Measurements from ENCODE around the gene CTH.

CTH gene

DNA sequence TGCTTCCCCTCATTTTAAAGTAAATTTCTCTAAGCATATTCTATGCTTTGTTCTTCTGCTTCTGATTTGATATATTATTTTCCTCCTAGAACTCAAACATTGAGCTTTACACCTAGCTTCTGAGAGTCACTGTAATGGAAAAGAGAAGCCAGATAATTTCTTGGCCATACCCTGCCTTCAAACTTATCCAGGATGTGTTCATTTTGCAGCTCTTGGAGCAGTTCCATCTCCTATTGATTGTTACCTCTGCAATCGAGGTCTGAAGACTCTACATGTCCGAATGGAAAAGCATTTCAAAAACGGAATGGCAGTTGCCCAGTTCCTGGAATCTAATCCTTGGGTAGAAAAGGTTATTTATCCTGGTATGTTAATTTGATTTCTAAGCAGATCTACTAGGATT, 20.8 kb downstream of the CTH start:
- no peak overlapping the region for H3K4me3 ChIP-seq (ENCODE audit: low read depth, low read length)
- DNase-seq (ENCODE audit: low read depth), result no peak
- TF ChIP-seq, protein P1, sequence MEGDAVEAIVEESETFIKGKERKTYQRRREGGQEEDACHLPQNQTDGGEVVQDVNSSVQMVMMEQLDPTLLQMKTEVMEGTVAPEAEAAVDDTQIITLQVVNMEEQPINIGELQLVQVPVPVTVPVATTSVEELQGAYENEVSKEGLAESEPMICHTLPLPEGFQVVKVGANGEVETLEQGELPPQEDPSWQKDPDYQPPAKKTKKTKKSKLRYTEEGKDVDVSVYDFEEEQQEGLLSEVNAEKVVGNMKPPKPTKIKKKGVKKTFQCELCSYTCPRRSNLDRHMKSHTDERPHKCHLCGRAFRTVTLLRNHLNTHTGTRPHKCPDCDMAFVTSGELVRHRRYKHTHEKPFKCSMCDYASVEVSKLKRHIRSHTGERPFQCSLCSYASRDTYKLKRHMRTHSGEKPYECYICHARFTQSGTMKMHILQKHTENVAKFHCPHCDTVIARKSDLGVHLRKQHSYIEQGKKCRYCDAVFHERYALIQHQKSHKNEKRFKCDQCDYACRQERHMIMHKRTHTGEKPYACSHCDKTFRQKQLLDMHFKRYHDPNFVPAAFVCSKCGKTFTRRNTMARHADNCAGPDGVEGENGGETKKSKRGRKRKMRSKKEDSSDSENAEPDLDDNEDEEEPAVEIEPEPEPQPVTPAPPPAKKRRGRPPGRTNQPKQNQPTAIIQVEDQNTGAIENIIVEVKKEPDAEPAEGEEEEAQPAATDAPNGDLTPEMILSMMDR (IDR thresholded peaks at IDR 0.05; ENCODE audit: low read depth, low read length), result no peak
- TF ChIP-seq POLR2A (IDR thresholded peaks at IDR 0.05; ENCODE audit: extremely low read depth, insufficient read length) (no peak), MYC (IDR thresholded peaks at IDR 0.05; ENCODE audit: low read depth, low read length) (no peak)
- TF ChIP-seq, protein P2, sequence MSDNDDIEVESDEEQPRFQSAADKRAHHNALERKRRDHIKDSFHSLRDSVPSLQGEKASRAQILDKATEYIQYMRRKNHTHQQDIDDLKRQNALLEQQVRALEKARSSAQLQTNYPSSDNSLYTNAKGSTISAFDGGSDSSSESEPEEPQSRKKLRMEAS (IDR thresholded peaks at IDR 0.05; ENCODE audit: low read depth, low read length), result no peak

DNA sequence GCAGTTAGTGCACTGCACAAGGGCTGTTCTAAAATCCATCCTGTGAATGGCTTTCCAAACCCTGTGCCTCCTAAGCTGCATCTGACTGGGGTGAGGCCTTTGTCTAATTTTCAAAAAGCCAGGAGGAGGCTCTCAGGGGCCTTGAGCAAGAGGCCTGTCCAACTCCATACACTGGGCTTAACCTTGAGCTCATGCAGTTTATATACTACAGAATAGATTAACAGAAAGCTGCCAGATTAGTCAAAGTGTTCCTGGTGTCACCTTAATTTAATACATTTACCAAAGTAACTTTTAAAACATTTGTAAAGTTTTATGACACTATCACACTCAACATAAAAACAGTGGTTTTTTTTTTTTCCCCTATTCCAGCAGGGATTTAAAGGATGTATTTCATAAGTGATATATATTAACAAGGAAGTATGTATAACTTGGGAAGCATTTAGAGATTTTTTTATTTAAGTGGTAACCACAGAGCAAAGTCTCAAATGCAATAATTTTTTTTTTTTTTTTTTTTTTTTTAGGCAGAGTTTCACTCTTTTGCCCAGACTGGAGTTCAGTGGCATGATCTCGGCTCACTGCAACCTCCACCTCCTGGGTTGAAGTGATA, 23.3 kb downstream of the CTH start:
- no peak for DNase-seq (ENCODE audit: low read depth)
- TF ChIP-seq, protein P1 (IDR thresholded peaks at IDR 0.05; ENCODE audit: low read depth, low read length), result no peak
- TF ChIP-seq MYC (IDR thresholded peaks at IDR 0.05; ENCODE audit: low read depth, low read length) (no peak), POLR2A (IDR thresholded peaks at IDR 0.05; ENCODE audit: extremely low read depth, insufficient read length) (no peak)
- TF ChIP-seq, protein P2 (IDR thresholded peaks at IDR 0.05; ENCODE audit: low read depth, low read length), result no peak
- H3K4me3 ChIP-seq (ENCODE audit: low read depth, low read length), result no peak overlapping the region

DNA sequence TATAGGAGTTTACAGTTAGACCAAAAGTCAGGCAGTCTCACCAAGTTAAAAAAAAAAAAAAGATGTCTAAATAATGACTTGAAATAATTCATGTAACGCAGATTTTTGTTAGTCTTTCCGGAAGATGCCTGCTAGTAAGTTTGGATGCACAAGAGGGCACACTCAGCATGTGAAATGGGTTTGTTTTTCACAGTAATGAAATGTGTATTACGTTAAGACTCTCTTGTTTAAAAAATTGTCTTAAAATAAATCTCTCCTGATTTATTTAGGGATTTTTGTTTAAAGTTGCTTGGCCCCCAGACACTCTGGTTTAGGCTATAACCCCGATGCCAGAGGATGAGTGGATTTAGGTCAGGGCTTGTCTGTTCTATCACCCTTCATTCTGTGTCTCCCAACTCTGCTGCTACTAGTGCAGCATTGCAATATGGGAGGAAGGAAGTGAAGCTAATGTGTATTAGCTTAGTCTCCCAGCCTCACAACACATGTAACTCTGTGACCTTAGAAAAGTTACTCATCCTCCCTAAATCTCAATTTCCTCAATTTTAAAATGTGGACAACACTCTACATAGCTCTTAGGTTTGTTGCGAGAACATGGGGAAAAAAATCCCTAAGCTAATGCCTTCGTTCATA, 25.7 kb downstream of the CTH start:
- H3K4me3 ChIP-seq (ENCODE audit: low read depth, low read length), result no peak overlapping the region
- TF ChIP-seq, protein P1 (IDR thresholded peaks at IDR 0.05; ENCODE audit: low read depth, low read length), result no peak
- no peak for TF ChIP-seq MYC (IDR thresholded peaks at IDR 0.05; ENCODE audit: low read depth, low read length)
- no peak for TF ChIP-seq POLR2A (IDR thresholded peaks at IDR 0.05; ENCODE audit: extremely low read depth, insufficient read length)
- TF ChIP-seq, protein P2 (IDR thresholded peaks at IDR 0.05; ENCODE audit: low read depth, low read length), result no peak
- peak; percentile 11 for DNase-seq (ENCODE audit: low read depth)

DNA sequence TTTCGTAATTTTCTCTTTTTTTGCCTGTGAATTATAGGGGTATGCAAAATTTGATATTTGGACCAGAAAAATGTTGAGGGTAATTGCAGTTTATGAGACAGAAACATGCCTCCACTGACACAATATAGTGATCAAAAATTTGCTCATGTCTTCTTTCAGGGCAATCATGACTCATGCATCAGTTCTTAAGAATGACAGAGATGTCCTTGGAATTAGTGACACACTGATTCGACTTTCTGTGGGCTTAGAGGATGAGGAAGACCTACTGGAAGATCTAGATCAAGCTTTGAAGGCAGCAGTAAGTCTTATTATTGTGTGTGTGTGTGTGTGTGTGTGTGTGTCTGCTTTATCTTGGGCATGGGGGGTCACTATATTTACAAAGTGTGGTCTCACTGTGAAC, 27.5 kb downstream of the CTH start:
- TF ChIP-seq, protein P2 (IDR thresholded peaks at IDR 0.05; ENCODE audit: low read depth, low read length), result no peak
- TF ChIP-seq MYC (IDR thresholded peaks at IDR 0.05; ENCODE audit: low read depth, low read length) (no peak), POLR2A (IDR thresholded peaks at IDR 0.05; ENCODE audit: extremely low read depth, insufficient read length) (no peak)
- TF ChIP-seq, protein P1 (IDR thresholded peaks at IDR 0.05; ENCODE audit: low read depth, low read length), result no peak

DNA sequence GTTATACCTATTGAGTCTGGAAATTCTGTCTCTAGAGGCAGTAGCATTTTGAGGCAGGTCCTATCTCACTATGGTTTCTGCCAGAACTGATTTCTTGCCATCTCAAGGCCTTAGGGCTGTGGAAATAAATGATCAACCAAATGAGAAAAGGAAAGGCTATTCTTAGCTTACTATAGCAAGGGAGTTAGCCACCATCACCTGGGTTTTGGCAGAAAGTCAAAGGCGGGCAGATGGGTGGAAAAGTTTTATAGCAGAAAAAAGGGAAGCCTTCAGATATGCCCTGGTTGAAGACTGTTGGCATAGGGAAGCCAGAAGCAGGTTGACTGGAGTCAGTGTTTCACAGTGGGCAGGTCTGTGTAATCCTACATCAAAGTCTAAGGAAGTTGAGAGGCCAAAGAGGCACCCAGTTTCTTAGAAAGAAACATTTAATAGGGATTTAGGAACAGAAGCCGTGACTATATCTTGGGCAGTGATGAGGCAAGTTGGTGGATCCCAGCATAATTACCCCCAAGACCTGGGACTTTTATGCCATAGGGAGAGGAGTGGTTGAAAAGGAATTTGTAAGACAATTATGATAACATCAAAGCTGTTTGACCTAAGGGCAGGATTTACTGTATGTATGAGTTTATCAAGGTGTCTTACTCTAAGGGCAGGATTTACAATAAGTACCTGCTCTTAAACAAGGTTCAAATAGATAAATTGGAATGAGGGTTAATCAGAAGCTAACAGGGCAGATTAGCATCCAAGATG, 29.7 kb downstream of the CTH start:
- TF ChIP-seq, protein P2 (IDR thresholded peaks at IDR 0.05; ENCODE audit: low read depth, low read length), result no peak
- TF ChIP-seq MYC (IDR thresholded peaks at IDR 0.05; ENCODE audit: low read depth, low read length), result no peak
- TF ChIP-seq, protein P1 (IDR thresholded peaks at IDR 0.05; ENCODE audit: low read depth, low read length), result no peak
- no peak for TF ChIP-seq POLR2A (IDR thresholded peaks at IDR 0.05; ENCODE audit: extremely low read depth, insufficient read length)
- H3K4me3 ChIP-seq (ENCODE audit: low read depth, low read length), result no peak overlapping the region
- no peak for DNase-seq (ENCODE audit: low read depth)

More for the DNA sequence above, 27.5 kb downstream of the CTH start:
- DNase-seq (ENCODE audit: low read depth), result no peak
- H3K4me3 ChIP-seq (ENCODE audit: low read depth, low read length), result no peak overlapping the region
